H1 (cell line): ENCODE measurements around the gene DPYD. TPM values are rescaled to one million over a fixed set of nuclear protein-coding genes. Genes with fewer than 3 reads are reported as not detected.

Experiments used
- CTCF ChIA-PET: fragments of 300-600 bp; sonication (Branson Sonifier 250); formaldehyde crosslinking; loops from one replicate; lab custom pipeline; 2021; ENCODE audit not compliant: partially characterized antibody; lab: Charles Lee
- POLR2A ChIA-PET: fragments of 300-600 bp; sonication (Branson Sonifier 250); formaldehyde crosslinking; loops from one replicate; lab custom pipeline; 2021; ENCODE audit warnings: inconsistent platforms; ENCODE audit not compliant: partially characterized antibody; lab: Charles Lee
- DNase-seq, 2 experiments: peaks; one replicate each; pipeline versions ENCODE4 v3.0.0 to v3.0.0-alpha.2; 2010 to 2022; ENCODE audit warnings: low spot score in 2 of 2, low read depth in 1 of 2, mixed read lengths in 1 of 2
- FAIRE-seq: peaks from 2 replicates; lab custom pipeline; 2011; peaks lifted over from hg19 to GRCh38; lab: Jason Lieb, UNC
- H2AFZ ChIP-seq: 2 replicates; pipeline ENCODE4 v1.8.1; 2012; ENCODE audit warnings: low read length, inconsistent platforms
- H2AK5ac ChIP-seq: 2 replicates; pipeline ENCODE4 v1.6.1; 2013; ENCODE audit warnings: low read depth, low read length
- H2BK120ac ChIP-seq: replicated peaks from 2 replicates; pipeline ENCODE3; 2013; ENCODE audit warnings: low read depth, low read length, inconsistent platforms
- H2BK12ac ChIP-seq: 2 replicates; pipeline ENCODE4 v1.6.1; 2013; ENCODE audit warnings: low read depth, low read length
- H2BK15ac ChIP-seq: 2 replicates; pipeline ENCODE4 v1.6.1; 2013; ENCODE audit warnings: low read length
- H2BK20ac ChIP-seq: 2 replicates; pipeline ENCODE4 v1.6.1; 2013; ENCODE audit warnings: low read length
- H2BK5ac ChIP-seq: 2 replicates; pipeline ENCODE4 v1.6.1; 2013; ENCODE audit warnings: low read depth, low read length
- H3K14ac ChIP-seq: 2 replicates; pipeline ENCODE4 v1.6.1; 2013; ENCODE audit warnings: inconsistent platforms; ENCODE audit not compliant: insufficient read length
- H3K18ac ChIP-seq: 2 replicates; pipeline ENCODE4 v1.6.1; 2013; ENCODE audit warnings: low read length; ENCODE audit errors: extremely low read depth
- H3K23ac ChIP-seq: 2 replicates; pipeline ENCODE4 v1.6.1; 2013; ENCODE audit warnings: inconsistent platforms; ENCODE audit not compliant: insufficient read length
- H3K23me2 ChIP-seq: 2 replicates; pipeline ENCODE4 v1.6.1; 2013; ENCODE audit warnings: low read depth, low read length
- H3K27ac ChIP-seq: 2 replicates; pipeline ENCODE4 v1.6.1; 2011; ENCODE audit warnings: low read depth, low read length, inconsistent platforms
- H3K27me3 ChIP-seq, 4 experiments: replicated peaks in 1 of 4; 1 replicate in 1 of 4; 2 replicates in 3 of 4; pipeline versions ENCODE4 v1.6.1 to v1.8.1; 2011 to 2013; ENCODE audit warnings: low read length in 3 of 4, mild to moderate bottlenecking in 3 of 4, inconsistent platforms in 2 of 4, mixed read lengths in 2 of 4, moderate library complexity in 1 of 4; ENCODE audit not compliant: control insufficient read depth in 3 of 4, insufficient read depth in 3 of 4; ENCODE audit errors: extremely low read depth in 1 of 4
- H3K36me3 ChIP-seq, 4 experiments: 2 replicates each; pipeline versions ENCODE4 v1.6.1 to v1.8.1; 2011 to 2013; ENCODE audit warnings: mild to moderate bottlenecking in 4 of 4, low read length in 3 of 4, moderate library complexity in 2 of 4, control low read depth in 1 of 4, inconsistent platforms in 1 of 4; ENCODE audit not compliant: insufficient read depth in 4 of 4, control insufficient read depth in 2 of 4
- H3K4ac ChIP-seq: replicated peaks from 2 replicates; pipeline ENCODE3; 2013; ENCODE audit warnings: low read length, low read depth, mixed read lengths, inconsistent platforms; ENCODE audit not compliant: insufficient read length
- H3K4me1 ChIP-seq, 4 experiments: replicated peaks in 1 of 4; 1 replicate in 1 of 4; 2 replicates in 3 of 4; pipeline versions ENCODE4 v1.6.1 to v1.8.1; 2011 to 2013; ENCODE audit warnings: low read length in 3 of 4, inconsistent platforms in 2 of 4, mixed read lengths in 1 of 4; ENCODE audit not compliant: insufficient read depth in 4 of 4, control insufficient read depth in 3 of 4
- H3K4me2 ChIP-seq, 2 experiments: 2 replicates each; pipeline versions ENCODE4 v1.6.1 to v1.8.1; 2011 to 2013; ENCODE audit warnings: low read depth in 2 of 2, low read length in 2 of 2, control low read depth in 1 of 2, inconsistent platforms in 1 of 2, mild to moderate bottlenecking in 1 of 2; ENCODE audit not compliant: insufficient read depth in 1 of 2
- H3K4me3 ChIP-seq, 4 experiments: fragments of 200-600, 300-600 bp in 1 of 4; sonication (generic), shearing (Covaris generic), sonication (Bioruptor Twin) in 1 of 4; 2 replicates each; pipeline versions ENCODE4 v1.5.1 to v1.8.1; 2011 to 2016; ENCODE audit warnings: low read length in 4 of 4, low read depth in 3 of 4, control low read depth in 2 of 4, inconsistent platforms in 2 of 4, mild to moderate bottlenecking in 2 of 4, mixed read lengths in 1 of 4, moderate library complexity in 1 of 4; ENCODE audit not compliant: insufficient read depth in 2 of 4; ENCODE audit errors: extremely low read depth in 1 of 4
- H3K56ac ChIP-seq: replicated peaks from 2 replicates; pipeline ENCODE3; 2013; ENCODE audit warnings: low read depth, mild to moderate bottlenecking, mixed read lengths, low read length, inconsistent platforms; ENCODE audit not compliant: insufficient read length
- H3K79me1 ChIP-seq: 2 replicates; pipeline ENCODE4 v1.6.1; 2013; ENCODE audit warnings: low read depth, low read length, control low read depth
- H3K79me2 ChIP-seq, 2 experiments: 2 replicates each; pipeline versions ENCODE4 v1.6.1 to v1.8.1; 2012 to 2013; ENCODE audit warnings: low read length in 2 of 2, mild to moderate bottlenecking in 2 of 2, inconsistent platforms in 1 of 2; ENCODE audit not compliant: insufficient read depth in 2 of 2, control insufficient read depth in 1 of 2
- H3K9ac ChIP-seq, 4 experiments: replicated peaks in 1 of 4; 1 replicate in 1 of 4; 2 replicates in 3 of 4; pipeline versions ENCODE4 v1.6.1 to v1.8.1; 2011 to 2013; ENCODE audit warnings: low read depth in 3 of 4, low read length in 3 of 4, control low read depth in 2 of 4, mild to moderate bottlenecking in 2 of 4, moderate library complexity in 2 of 4, inconsistent platforms in 1 of 4; ENCODE audit errors: extremely low read depth in 1 of 4
- H3K9me3 ChIP-seq, 2 experiments: 2 replicates each; pipeline versions ENCODE4 v1.6.1 to v1.8.1; 2012 to 2013; ENCODE audit warnings: mild to moderate bottlenecking in 2 of 2, moderate library complexity in 2 of 2, control low read depth in 1 of 2, inconsistent platforms in 1 of 2, low read depth in 1 of 2, low read length in 1 of 2, mixed read lengths in 1 of 2; ENCODE audit not compliant: insufficient read depth in 2 of 2
- H4K20me1 ChIP-seq, 2 experiments: replicated peaks in 1 of 2; 2 replicates each; pipeline versions ENCODE3 to v1.8.1; 2011 to 2013; ENCODE audit warnings: inconsistent platforms in 2 of 2, low read length in 2 of 2, mild to moderate bottlenecking in 1 of 2; ENCODE audit not compliant: insufficient read depth in 2 of 2, control insufficient read depth in 1 of 2
- H4K5ac ChIP-seq: 2 replicates; pipeline ENCODE4 v1.6.1; 2013; ENCODE audit warnings: low read length, low read depth, mixed read lengths, inconsistent platforms; ENCODE audit not compliant: insufficient read length
- H4K8ac ChIP-seq: 2 replicates; pipeline ENCODE4 v1.8.0; 2013; ENCODE audit warnings: mild to moderate bottlenecking, moderate library complexity, low read length, inconsistent platforms; ENCODE audit not compliant: insufficient read depth; ENCODE audit errors: extremely low read depth
- H4K91ac ChIP-seq: replicated peaks from 2 replicates; pipeline ENCODE3; 2013; ENCODE audit warnings: low read length, mixed read lengths, inconsistent platforms; ENCODE audit not compliant: insufficient read length
- CBX5 ChIP-seq: fragments of 300-800, 300-1000 bp; sonication (generic); IDR thresholded peaks from 2 replicates; pipeline ENCODE4 v1.7.1; 2016; ENCODE audit warnings: antibody characterized with exemption, low read length, low read depth
- CHD1 ChIP-seq: IDR thresholded peaks from 2 replicates; pipeline ENCODE4 v1.6.1; 2012; ENCODE audit warnings: low read depth, low read length, improper control_type of control experiment
- NANOG ChIP-seq: IDR thresholded peaks from 2 replicates; pipeline ENCODE4 v1.6.1; 2011; ENCODE audit warnings: low read length, low read depth, mild to moderate bottlenecking, inconsistent platforms; ENCODE audit not compliant: insufficient read depth, poor library complexity, severe bottlenecking
- RNF2 ChIP-seq: fragments of 200-900, 300-1000 bp; sonication (generic); IDR thresholded peaks from 2 replicates; pipeline ENCODE4 v1.7.1; 2016; ENCODE audit warnings: borderline replicate concordance, low read depth, mild to moderate bottlenecking, antibody characterized with exemption, low read length; ENCODE audit not compliant: poor library complexity, severe bottlenecking; ENCODE audit errors: missing control alignments
- SIRT6 ChIP-seq: IDR thresholded peaks from one replicate; pipeline ENCODE4 v1.7.1; 2012; ENCODE audit warnings: low read length, inconsistent platforms
- WGBS, 2 experiments: shearing (Covaris generic) in 1 of 2; methylation state at CpG; one replicate each; pipeline versions ENCODE4 v1.1.6 to v1.1.7; 2013 to 2015; ENCODE audit warnings: low lambda C conversion rate in 2 of 2, mixed read lengths in 2 of 2, inconsistent platforms in 1 of 2, low coverage in 1 of 2, missing lambda C conversion rate in 1 of 2; ENCODE audit not compliant: insufficient replicate concordance in 2 of 2, insufficient coverage in 1 of 2, insufficient read length in 1 of 2; ENCODE audit errors: extremely low coverage in 1 of 2, missing lambda C conversion rate in 1 of 2; 5-methylcytosine and 5-hydroxymethylcytosine counted together
- polyA plus RNA-seq, 7 experiments: library from polyadenylated mRNA; depleted of rRNA in 3 of 7; stranded (reverse) in 5 of 7; unstranded in 2 of 7; fragments of >200 nt in 5 of 7; fragments of 200-250 nt in 2 of 7; gene quantifications; 1 replicate in 5 of 7; 2 replicates in 1 of 7; 4 replicates in 1 of 7; pipeline versions ENCODE4 v1.2.1 to v1.2.3, GENCODE V29; 2011 to 2013; ENCODE audit warnings: missing spikeins in 2 of 7, mixed read lengths in 2 of 7
- total RNA-seq: library from RNA; stranded (reverse); fragmentation: NEBNext Ultra II Directional; extraction: Animal tissue kit (Norgen Biotek cat#: 25700); gene quantifications from 2 replicates; pipeline ENCODE4 v1.2.1, GENCODE V29; 2021
- TF ChIP-seq, protein P1 (sequence below): IDR thresholded peaks from 2 replicates; pipeline ENCODE4 v1.6.1; 2011; ENCODE audit warnings: low read depth, mild to moderate bottlenecking, low read length; ENCODE audit not compliant: insufficient read depth

Gene DPYD
- total and polyA plus RNA-seq, 2 of the 8 experiments (the other 6 are each of a cell fraction or from before 2014, with no cell fraction given), result 0.29 to 0.73 TPM

DNA sequence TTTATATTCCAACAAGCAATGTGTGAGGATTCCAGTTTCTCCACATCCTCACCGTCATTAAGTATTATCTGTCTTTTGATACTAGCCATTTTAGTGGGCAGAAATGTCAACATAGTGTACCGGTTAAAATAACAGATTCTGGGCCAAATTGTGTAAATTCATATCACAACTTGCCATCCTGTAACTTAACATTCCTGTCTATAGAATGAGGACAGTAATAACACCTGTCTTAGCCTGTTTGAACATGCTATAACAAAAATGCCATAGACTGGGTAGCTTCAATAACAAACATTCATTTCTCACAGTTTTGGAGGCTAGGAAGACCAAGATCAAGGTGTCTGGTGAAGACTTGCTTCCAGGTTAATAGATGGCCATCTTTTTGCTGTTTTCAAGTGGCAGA is 708.2 kb downstream of the DPYD start:
- Histone ChIP-seq H3K36me3 (no peaks in the 10 kb centered on the region; a peak in 1 of 8 replicates), H3K18ac (no peak overlapping the region), H3K4me2 (no peak overlapping the region), H3K9me3 (no peaks in the 10 kb centered on the region), H3K14ac (no peak overlapping the region), H3K4me3 (no peak overlapping the region), H4K8ac (no peak overlapping the region), H3K56ac (no peak overlapping the region), H3K4ac (no peak overlapping the region), H3K9ac (no peak overlapping the region), H4K91ac (no peak overlapping the region), H3K27me3 (no peaks in the 10 kb centered on the region), H3K79me1 (no peaks in the 10 kb centered on the region), H3K23ac (no peak overlapping the region), H3K4me1 (no peaks in the 10 kb centered on the region), H4K5ac (no peak overlapping the region), H2AK5ac (no peak overlapping the region), H2BK12ac (no peak overlapping the region), H3K23me2 (no peaks in the 10 kb centered on the region), H2AFZ (no peak overlapping the region), H3K27ac (no peak overlapping the region), H2BK5ac (no peak overlapping the region), H4K20me1 (no peaks in the 10 kb centered on the region), H3K79me2 (no peaks in the 10 kb centered on the region), H2BK20ac (no peak overlapping the region), H2BK15ac (no peak overlapping the region), H2BK120ac (no peak overlapping the region)
- DNase-seq (no peak), FAIRE-seq (no peak)
- ChIA-PET POLR2A (no interaction called here), CTCF (interaction anchor here (0.6 to 2.4 kb wide), 2 partner anchors 27 to 31 kb away, joined by 3 to 7 read pairs; no protein-coding TSS in a partner anchor)
- WGBS, 2 experiments, result 97% methylated on average over 2 of the region's 2 CpGs; no CpG with 5 or more reads in 1 of the 2 experiments
- TF ChIP-seq, protein P1, sequence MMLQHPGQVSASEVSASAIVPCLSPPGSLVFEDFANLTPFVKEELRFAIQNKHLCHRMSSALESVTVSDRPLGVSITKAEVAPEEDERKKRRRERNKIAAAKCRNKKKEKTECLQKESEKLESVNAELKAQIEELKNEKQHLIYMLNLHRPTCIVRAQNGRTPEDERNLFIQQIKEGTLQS, result no peak
- TF ChIP-seq NANOG (no peak), CHD1 (no peak), CBX5 (no peak), SIRT6 (no peak), RNF2 (no peak)
